Stimulated activated CD8-positive, alpha-beta memory T cell treated with anti-CD3 and anti-CD28 coated beads, Interleukin-15, amount 100 ng/mL, for 48 hours (primary cell): Measurements from ENCODE around the gene MLF2.
"Not testable (repeated sequence)": the region's sequence is repeated elsewhere in the genome, so short reads cannot be mapped to it uniquely, and the experiment has no call there.

Source experiments
- DNase-seq, 2 donors: peaks; one replicate each; pipeline ENCODE4 v3.0.0-alpha.2; 2020; ENCODE audit warnings: low read depth in 2 of 2

MLF2 gene

DNA sequence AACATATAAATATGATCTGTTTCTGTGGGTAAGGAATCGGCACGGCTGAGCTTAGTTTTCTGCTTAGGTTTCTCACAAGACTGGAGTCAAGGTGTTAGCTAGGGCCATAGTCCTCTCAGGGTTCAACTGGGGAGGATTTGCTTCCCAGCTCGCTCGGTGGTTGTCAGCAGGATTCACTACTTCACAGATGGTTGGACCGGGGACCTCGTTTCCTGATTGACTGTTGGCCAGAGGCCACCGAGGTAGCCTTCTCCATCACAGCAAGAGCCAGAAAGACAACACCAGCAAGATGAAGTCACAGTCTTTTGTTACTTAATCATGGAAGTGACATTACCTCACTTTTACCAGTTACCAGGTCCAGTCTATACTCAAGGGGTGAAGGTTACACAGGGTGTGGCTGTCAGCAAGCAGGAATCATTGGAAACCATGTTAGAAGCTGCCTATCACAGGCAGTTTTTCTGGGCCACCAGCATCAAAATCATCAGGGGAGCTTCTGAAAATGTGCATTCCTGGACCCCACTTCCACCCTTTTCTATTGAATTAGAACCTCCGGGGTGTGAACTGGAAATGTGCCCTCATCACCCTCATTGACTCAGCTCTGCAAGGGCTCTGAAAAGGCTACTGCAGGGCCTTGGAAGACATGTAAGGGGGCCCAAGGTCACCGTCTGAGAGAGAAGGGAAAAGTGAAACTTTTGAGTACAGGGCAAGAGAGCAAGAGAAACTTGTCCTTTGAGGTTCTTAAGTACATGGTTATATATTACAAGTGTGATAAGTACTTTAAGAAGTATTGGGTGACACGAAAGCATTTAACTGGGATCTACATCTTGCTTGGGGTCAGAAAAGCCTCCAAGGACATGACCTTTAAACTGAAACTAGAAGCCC, 18.2 kb downstream of the MLF2 start:
- DNase-seq: no peak

DNA sequence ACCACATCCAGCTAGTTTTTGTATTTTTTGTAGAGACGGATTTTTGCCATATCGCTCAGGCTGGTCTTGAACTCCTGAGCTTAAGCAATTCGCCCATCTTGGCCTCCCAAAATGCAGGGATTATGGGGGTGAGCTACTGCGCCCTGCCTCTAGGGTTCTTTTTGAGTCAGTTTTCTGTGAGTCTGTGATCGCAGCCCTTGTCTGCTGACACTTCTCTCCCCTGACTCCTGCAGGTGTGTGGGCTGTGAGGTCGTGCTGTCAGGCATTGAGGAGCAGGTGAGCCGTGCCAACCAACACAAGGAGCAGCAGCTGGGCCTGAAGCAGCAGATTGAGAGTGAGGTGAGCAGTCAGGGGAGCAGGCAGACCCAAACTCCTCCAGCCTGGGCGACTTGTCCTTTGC, 22.8 kb downstream of the MLF2 start:
- DNase-seq: no peak

DNA sequence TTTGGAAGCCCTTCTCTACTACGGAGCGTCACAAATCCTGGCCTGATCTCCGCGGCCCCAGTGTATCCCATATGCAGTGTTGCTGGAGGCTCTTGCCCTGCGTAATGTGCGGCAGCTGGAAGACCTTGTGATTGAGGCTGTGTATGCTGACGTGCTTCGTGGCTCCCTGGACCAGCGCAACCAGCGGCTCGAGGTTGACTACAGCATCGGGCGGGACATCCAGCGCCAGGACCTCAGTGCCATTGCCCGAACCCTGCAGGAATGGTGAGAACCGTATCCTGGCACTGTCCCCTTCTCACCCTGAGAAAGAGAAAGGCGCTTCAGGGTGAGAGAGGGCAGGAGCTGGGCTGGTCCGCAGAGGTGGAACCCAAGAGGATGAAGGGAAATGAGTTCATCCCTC, 23.8 kb downstream of the MLF2 start:
- no peak for DNase-seq

DNA sequence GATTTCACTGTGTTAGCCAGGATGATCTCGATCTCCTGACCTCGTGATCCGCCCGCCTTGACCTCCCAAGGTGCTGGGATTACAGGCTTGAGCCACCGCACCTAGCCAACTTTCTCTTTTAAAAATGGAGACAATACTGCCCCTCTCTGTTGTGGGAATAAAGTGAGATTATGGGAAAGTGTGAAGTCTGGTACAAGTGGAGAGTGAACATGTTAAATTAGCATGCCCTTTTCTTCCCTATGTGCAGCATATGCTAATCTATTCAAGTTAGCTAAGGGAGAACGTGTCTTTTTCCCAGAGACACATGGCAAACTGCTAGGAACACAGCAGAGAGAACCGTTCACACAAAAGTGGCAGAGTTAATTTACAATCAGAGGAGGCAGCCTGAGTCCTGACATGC, 27.6 kb downstream of the MLF2 start:
- no peak for DNase-seq

DNA sequence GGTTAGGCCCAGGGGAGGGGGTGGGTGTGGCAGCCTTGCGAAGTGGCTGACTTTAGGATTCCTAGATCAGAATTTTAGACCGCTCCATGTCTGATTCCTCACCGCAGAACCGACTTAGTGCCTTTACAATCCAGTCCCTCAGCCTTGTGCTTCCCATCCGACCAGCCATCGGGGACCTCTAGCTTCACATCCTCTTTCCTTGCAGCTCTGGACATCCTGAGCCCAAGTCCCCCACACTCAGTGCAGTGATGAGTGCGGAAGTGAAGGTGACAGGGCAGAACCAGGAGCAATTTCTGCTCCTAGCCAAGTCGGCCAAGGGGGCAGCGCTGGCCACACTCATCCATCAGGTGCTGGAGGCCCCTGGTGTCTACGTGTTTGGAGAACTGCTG, 28.5 kb downstream of the MLF2 start:
- no peak for DNase-seq

DNA sequence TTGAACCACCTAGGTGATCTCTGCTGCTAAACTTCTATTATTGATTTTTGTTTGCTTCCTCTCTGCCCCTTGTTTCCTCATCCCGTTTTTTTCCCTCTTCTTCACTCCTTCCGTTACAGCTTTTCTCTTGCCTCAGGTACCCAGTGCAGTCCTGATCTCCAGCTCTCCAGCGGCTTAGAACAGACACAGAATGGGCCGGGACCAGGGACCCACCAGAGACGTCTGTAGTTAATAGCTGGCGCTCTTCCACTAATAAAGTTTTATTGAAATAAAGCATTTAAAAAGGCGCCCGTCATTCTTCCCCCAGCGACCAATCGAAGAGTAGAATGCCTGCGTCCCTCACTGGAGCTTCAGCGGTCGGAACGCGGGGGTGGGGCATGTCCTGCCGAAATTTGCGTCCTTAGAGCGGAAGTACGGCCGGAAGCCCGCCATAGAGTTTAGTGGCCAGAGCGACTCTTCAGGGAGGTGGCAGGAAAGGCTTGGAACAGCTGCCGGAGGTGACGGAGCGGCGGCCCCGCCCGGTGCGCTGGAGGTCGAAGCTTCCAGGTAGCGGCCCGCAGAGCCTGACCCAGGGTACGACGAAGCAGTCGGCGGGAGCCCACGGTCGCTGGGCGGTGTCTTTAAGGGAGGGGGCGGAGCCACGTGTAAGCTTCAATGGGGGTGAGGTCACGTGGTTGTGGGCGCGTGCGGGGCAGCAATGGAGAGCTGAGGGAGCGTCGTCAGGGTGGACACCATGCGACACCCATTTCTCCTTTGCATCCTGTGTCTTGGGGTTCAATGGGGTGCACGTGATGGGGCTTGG, 29.1 kb downstream of the MLF2 start, which contains the start of gene COPS7A:
COPS7A (plus strand) TSS at position 440 of the 802 bp plus-strand sequence. CDS start 611 bp downstream, outside the sequence.
- peak; percentile 96 to 98 for DNase-seq

DNA sequence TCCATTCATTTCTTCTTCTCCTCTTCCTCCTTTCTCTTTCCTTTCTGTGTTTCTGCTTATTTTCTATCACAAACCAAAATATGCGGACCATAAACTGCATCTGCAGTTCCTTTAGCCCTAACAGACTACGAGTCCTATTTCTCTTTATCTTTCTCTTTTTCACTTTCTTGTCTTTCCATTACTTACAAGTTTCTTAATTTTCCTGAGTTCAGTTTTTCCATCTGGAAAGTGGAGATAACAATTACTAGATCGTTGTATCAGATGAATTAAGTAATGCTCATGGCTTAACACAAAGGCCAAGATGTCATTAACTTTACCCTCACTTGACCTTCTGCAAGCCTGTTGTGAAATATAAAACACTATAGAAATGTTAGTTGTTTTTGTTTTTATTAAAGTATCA, 30.1 kb downstream of the MLF2 start:
- no peak for DNase-seq

DNA sequence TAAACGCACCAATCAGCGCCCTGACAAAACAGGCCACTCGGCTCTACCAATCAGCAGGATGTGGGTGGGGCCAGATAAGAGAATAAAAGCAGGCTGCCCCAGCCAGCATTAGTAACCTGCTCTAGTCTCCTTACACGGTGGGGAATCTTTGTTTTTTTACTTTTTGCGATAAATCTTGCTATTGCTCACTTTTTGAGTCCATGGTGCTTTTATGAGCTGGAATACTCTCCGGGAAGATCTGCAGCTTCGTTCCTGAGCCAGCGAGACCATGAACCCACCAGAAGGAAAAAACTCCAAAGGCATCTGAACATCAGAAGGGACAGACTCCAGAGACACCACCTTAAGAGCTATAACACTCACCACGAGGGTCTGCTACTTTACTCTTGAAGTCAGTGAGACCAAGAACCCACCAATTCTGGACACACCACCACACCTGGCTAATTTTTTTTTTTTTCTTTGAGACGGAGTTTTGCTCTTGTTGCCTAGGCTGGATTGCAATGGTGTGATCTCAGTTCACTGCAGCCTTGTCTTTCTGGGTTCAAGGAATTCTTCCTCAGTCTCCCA, 36.0 kb downstream of the MLF2 start:
- DNase-seq: no peak

DNA sequence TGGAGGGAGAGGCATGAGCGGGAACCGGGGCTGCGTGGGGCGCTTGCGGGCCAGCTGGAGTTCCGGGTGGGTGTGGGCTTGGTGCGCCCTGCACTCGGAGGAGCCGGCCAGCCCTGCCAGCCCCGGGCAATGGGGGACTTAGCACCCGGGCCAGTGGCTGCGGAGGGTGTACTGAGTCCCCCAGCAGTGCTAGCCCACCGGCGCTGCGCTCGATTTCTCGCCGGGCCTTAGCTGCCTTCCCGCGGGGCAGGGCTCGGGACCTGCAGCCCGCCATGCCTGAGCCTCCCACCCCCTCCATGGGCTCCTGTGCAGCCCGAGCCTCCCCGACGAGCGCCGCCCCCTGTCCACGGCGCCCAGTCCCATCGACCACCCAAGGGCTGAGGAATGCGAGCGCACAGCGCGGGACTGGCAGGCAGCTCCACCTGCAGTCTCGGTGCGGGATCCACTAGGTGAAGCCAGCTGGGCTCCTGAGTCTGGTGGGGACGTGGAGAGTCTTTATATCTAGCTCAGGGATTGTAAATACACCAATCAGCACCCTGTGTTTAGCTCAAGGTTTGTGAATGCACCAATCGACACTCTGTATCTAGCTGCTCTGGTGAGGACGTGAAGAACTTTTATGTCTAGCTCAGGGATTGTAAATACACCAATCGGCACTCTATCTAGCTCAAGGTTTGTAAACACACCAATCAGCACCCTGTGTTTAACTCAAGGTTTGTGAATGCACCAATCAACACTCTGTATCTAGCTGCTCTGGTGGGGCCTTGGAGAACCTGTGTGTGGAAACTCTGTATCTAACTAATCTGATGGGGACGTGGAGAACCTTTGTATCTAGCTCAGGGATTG, 36.7 kb downstream of the MLF2 start:
- DNase-seq: not testable (repeated sequence)

DNA sequence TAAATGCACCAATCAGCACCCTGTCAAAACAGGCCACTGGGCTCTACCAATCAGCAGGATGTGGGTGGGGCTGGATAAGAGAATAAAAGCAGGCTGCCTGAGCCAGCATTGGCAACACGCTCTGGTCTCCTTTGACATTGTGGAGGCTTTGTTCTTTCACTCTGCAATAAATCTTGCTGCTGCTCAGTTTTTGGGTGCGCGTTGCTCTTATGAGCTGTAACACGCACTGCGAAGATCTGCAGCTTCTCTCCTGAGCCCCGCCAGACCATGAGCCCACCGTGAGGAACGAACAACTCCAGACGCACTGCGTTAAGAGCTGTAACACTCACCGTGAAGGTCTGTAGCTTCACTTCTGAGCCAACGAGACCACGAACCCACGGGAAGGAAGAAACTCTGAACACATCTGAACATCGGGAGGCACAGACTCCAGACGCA, 44.0 kb downstream of the MLF2 start:
- DNase-seq: no peak

DNA sequence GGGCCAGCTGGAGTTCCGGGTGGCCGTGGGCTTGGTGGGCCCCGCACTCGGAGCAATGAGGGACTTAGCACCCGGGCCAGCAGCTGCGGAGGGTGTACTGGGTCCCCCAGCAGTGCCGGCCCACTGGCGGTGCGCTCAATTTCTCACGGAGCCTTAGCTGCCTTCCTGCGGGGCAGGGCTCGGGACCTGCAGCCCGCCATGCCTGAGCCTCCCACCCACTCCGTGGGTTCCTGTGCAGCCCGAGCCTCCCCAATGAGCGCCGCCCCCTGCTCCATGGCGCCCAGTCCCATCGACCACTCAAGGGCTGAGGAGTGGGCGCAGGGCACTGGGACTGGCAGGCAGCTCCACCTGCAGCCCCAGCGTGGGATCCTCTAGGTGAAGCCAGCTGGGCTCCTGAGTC, 44.6 kb downstream of the MLF2 start:
- DNase-seq: not testable (repeated sequence)

DNA sequence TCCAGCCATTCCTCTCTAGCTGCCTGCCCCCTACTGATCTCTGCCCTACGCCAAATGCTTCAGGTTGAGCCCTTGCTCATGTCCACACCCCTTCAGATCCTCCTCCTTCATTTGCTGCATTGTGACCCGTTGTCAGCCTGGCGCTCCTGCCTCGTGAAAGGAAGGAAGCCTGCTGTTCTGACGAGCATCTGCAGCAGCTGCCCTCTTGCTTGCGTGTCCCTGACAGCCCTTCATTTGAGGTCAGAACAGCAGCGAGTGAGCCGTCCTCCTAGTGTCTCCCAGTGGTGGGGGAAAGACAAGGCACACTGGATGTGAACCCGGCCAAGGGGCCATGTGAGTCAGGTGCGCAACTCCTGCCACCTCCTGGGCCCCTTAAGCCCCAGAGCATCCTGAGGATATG, 49.3 kb downstream of the MLF2 start:
- no peak for DNase-seq

DNA sequence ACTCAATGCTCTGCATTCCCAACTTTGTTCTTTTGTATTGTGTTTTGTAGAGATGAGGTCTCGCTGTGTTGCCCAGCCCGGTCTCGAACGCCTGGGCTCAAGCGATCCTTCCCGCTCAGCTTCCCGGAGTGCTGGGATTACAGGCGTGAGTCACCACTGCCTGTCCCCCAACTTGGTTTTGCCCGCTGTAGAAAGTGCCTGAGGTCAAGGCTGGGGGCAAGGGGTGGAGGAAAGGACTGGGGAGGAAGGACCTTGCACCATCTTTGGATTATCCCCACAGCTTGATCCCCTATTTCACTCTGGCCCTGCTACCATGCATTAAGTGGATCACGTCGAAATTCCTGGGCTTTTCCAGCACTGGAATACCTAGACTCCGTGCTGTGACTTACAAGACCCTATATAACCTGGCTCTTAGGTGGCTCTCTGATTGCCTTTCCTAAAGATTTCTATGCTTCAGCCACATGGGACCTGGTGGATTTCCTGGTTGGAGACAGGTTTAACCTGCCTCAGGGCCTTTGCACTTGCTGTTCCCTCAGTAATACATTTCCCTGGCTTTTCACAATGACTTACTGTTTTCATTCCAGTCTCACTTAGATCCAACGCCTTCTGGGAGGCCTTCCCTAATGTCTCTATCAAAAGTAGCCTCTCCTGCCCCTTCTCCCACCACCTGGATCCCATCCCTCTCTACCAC, 51.7 kb downstream of the MLF2 start:
- DNase-seq: no peak

DNA sequence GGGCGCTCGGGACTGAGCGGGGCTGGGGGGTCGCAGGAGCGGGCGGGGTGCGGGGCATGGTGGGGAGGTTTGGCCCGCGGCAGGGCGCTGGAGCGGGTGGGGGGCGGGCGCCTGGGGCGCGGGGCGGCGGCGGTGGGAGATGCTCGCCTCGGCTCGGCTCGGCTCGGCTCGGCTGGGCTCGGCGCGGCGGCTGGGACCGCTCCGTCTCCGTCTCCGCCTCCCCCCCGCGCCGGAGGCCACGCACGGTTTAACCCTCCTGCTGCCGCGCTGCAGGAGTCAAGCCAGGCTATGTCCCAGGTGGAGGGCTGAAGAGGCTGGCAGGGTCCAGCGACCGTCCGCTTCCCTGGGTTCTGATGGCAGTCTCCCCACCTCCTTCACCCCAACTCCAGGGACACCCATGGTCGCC, 52.3 kb downstream of the MLF2 start, which contains the start of gene PIANP:
PIANP (minus strand) TSS at position 170 of the 406 bp plus-strand sequence. CDS start 2,754 bp downstream, outside the sequence.
- DNase-seq: no peak

DNA sequence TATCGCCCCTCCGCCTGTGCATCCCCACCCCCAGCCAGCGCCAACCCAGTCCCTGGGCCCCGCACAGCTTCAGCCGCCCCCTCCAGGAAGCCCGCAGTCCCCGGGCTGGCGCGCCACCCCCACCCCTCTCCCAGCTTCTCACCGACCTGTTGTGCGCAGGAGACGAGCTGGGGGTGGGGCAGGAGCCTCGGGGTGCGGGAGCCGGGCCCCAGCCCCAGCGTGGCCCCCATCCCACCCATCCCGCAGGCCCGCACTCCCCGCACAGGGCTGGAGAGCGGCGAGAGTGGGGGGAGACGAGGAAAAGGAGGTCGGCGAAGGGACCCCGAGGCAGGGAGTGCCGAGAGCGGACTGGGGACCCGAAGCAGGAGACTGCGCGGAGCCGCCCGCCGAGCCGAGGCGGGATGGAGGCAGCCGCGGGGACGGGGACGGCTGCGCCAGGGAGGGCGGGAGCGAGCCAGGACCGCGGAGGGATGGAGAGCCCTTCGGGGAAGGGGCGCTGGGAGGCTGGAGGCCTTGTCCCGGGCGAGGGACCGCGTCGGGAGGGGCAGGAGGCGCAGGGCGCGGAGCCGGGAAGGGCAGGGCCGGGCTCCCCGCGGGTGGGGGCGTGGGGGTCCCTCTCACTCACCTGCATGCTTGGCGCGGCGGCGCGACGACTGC, 52.8 kb downstream of the MLF2 start:
- no peak for DNase-seq

DNA sequence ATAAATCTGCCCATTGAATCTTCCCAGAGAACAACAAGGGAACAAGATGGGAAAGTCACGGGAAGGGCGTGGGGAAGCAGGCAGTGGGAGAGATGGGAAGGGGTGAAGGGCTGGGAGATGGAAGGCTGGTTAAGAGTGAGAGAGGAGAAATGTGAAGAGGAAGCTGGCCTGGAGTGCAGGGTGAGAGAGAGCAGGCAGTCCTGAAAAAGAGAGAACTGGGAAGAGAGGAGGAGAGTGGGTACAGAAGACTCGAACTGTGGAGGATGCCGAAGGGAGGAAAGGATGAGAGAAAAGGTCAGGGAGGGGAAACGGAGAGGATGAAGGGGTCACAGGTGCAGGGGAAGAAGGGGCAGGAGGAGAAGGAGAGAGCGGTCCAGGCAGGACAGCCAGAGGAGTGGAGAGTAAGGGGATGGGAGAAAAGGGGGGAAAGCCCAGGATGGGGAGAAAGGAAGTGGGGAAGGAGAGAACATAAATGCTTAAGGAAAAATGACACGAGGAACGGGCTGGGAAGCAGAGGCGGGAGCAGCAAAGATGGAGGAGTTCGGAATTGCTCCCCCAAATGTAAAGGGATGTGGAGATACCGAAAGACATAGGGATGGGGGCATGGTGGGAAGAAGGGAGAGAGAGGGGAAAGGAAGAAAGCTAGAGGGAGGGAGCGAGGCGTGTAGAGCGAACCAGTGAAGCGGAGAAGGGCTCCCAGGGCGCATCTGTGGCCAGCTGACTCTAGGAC, 53.5 kb downstream of the MLF2 start:
- DNase-seq: no peak

DNA sequence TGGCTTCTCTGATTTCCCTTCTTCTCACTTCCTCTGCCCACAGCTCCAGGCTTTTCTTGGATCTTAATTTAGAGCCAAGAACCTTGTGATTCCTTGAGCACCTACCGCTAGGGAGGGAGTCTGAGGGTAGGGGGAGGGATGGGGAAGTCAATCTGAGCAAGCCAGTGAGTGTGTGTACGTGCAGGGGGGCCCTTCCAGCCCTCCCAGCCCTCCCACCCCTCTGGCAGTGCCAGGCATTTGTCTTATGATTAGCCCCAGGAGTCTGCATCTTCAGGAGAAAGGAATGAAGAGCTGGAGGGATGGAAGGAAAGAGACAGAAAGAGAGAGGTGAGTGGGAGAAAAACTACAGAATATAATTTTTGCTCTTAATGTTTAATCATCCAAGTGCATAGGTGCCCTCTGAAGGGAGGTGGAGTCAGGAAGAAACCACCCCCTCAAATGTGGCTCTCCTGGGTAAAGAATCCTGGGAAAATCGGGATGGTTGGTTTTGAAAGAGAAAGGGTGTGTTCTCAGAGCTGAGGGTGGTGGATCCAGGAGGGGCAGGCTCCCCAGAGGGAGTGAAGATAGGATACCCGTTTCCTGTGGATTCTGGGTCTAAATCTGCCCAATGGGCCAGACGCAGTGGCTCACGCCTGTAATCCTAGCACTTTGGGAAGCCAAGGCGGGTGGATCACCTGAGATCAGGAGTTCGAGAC, 54.4 kb downstream of the MLF2 start:
- no peak for DNase-seq
